Hepatic stellate cell (primary cell): ENCODE measurements around the gene NRG2.

Experiments used
- DNase-seq: peaks from one replicate; pipeline ENCODE4 v3.0.0; 2011; ENCODE audit warnings: low spot score

The NRG2 gene

GRCh38 chr5:140041099-140041491, 2.0 kb downstream of the NRG2 start:
- DNase-seq: no peak

- no peak for DNase-seq
Measured at GRCh38 chr5:140040358-140040757, 2.7 kb downstream of the NRG2 start.

- DNase-seq: no peak
Measured at GRCh38 chr5:140039561-140039960, 3.5 kb downstream of the NRG2 start.

GRCh38 chr5:140038373-140038957, 4.6 kb downstream of the NRG2 start:
- peak; percentile 59 for DNase-seq

- DNase-seq: no peak
Measured at GRCh38 chr5:140037012-140037411, 6.1 kb downstream of the NRG2 start.

- no peak for DNase-seq
Measured at GRCh38 chr5:140035881-140036280, 7.2 kb downstream of the NRG2 start.

- DNase-seq: no peak
Measured at GRCh38 chr5:140033037-140033760, 9.9 kb downstream of the NRG2 start.

- DNase-seq: no peak
Measured at GRCh38 chr5:140032296-140032695, 10.8 kb downstream of the NRG2 start.

- DNase-seq: no peak
Measured at GRCh38 chr5:140027807-140028206, 15.3 kb downstream of the NRG2 start.

- DNase-seq: no peak
Measured at GRCh38 chr5:140025736-140026135, 17.4 kb downstream of the NRG2 start.

- DNase-seq: no peak
Measured at GRCh38 chr5:140024928-140025327, 18.2 kb downstream of the NRG2 start.

GRCh38 chr5:140023611-140024191, 19.4 kb downstream of the NRG2 start:
- DNase-seq: no peak

- DNase-seq: no peak
Measured at GRCh38 chr5:140020601-140021177, 22.4 kb downstream of the NRG2 start.

GRCh38 chr5:140018920-140019644, 24.0 kb downstream of the NRG2 start:
- DNase-seq: no peak

GRCh38 chr5:140018517-140018916, 24.6 kb downstream of the NRG2 start:
- DNase-seq: no peak

GRCh38 chr5:140018096-140018481, 25.0 kb downstream of the NRG2 start:
- DNase-seq: no peak

GRCh38 chr5:140017397-140018095, 25.6 kb downstream of the NRG2 start:
- DNase-seq: no peak

GRCh38 chr5:140015706-140016105, 27.4 kb downstream of the NRG2 start:
- no peak for DNase-seq

- no peak for DNase-seq
Measured at GRCh38 chr5:140014751-140015150, 28.3 kb downstream of the NRG2 start.

- no peak for DNase-seq
Measured at GRCh38 chr5:140013536-140013935, 29.6 kb downstream of the NRG2 start.

- DNase-seq: no peak
Measured at GRCh38 chr5:140012443-140012842, 30.7 kb downstream of the NRG2 start.

- DNase-seq: peak; percentile 14
Measured at GRCh38 chr5:140011297-140011802, 31.7 kb downstream of the NRG2 start.
